HG02884 (cell line): Measurements from ENCODE around the gene ZC3H8.

Source experiments
- ATAC-seq: cut with Tn5 transposase; IDR thresholded peaks from one replicate; pipeline ENCODE4 v1.9.1; 2021; ENCODE audit warnings: mild to moderate bottlenecking, moderate library complexity; ENCODE audit not compliant: unreplicated experiment

ZC3H8 gene

GRCh38 chr2:112197868-112198267 is 57.0 kb downstream of the ZC3H8 start:
- no peak for ATAC-seq

GRCh38 chr2:112195950-112196349 is 58.9 kb downstream of the ZC3H8 start:
- no peak for ATAC-seq

GRCh38 chr2:112195167-112195766 is 59.6 kb downstream of the ZC3H8 start:
- no peak for ATAC-seq

- ATAC-seq = no peak
These were observed 60.4 kb downstream of the ZC3H8 start for GRCh38 chr2:112194482-112194881.

GRCh38 chr2:112194028-112194427 is 60.8 kb downstream of the ZC3H8 start:
- no peak for ATAC-seq

- no peak for ATAC-seq
These were observed 65.8 kb downstream of the ZC3H8 start for GRCh38 chr2:112189001-112189556.

GRCh38 chr2:112187805-112188596 is 66.8 kb downstream of the ZC3H8 start:
- ATAC-seq = no peak

DNA sequence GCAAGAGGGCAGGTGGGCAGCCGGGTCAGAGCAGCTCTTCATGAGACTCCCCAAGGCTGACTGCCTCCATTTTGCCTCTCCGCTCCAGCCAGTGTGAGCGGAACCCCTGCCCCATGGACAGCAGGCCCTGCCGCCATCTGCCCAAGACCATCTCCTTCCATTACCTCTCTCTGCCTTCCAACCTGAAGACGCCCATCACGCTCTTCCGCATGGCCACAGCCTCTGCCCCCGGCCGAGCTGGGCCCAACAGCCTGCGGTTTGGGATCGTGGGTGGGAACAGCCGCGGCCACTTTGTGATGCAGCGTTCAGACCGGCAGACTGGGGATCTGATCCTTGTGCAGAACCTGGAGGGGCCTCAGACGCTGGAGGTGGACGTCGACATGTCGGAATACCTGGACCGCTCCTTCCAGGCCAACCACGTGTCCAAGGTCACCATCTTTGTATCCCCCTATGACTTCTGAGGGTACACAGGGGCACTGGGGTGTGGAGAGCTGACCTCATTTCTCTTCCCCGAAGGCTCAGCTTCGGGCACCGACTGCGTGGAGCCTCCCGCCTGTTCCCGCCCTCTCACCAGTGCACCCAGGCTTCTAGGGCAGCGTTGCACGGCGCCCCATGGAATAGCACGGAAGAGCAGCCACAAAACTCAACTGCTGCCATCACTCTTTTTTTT is 67.7 kb downstream of the ZC3H8 start:
- no peak for ATAC-seq

DNA sequence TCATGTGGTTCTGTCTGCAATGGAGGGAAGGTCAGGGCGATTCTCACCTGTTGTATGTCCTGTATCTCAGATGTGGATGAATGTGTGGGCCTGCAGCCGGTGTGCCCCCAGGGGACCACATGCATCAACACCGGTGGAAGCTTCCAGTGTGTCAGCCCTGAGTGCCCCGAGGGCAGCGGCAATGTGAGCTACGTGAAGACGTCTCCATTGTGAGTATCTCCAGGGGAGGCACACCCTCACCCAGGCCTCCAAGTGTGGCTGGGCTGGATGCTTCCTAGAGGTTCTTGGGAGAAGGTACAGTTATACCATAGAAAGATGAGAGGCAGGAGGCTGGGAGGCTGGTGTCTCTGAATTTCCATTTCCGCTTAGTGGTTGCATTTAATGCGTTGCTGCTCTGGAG is 69.7 kb downstream of the ZC3H8 start:
- no peak for ATAC-seq

DNA sequence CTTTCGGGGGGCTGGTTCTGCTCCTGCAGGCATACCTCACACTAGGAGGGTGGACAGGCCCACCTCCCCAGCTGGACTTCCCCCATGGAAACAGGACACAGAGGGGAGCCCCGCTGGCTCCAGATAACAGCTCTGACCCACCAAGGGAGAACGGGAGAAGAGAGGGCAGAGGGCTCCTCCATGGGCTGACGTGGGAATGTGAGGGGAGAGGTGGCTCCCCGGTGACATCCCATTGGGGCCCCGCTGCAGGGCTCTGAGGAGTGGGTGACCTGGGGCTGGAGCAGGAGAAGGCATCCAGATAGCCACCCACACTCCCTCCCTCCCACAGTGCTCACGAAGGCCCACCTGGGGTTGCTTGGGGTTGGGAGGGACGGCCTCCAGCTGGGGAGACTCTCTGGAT is 70.7 kb downstream of the ZC3H8 start:
- ATAC-seq = no peak

GRCh38 chr2:112183327-112184025 is 71.4 kb downstream of the ZC3H8 start:
- ATAC-seq = no peak

DNA sequence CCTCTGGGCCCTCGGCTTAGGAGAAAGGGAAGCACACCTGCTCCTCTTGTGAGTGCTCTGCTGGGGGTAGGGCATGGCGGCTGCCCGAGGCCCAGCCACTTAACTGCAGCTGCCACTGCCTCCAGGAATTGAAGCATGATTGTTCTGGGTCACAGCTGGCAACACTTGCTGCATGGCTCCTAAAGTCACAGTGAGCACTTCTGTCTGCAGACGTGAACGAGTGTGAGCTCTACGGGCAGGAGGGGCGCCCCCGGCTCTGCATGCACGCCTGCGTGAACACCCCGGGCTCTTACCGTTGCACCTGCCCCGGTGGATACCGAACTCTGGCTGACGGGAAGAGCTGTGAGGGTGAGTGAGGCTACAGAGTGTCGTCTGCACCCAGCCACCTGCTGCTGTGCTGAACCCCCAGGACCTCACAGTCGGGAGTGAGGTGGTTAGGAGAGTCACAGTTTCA is 72.2 kb downstream of the ZC3H8 start:
- no peak for ATAC-seq

- ATAC-seq = no peak
These were observed 73.1 kb downstream of the ZC3H8 start for GRCh38 chr2:112181571-112182290.

GRCh38 chr2:112175958-112176573 is 78.8 kb downstream of the ZC3H8 start:
- no peak for ATAC-seq

DNA sequence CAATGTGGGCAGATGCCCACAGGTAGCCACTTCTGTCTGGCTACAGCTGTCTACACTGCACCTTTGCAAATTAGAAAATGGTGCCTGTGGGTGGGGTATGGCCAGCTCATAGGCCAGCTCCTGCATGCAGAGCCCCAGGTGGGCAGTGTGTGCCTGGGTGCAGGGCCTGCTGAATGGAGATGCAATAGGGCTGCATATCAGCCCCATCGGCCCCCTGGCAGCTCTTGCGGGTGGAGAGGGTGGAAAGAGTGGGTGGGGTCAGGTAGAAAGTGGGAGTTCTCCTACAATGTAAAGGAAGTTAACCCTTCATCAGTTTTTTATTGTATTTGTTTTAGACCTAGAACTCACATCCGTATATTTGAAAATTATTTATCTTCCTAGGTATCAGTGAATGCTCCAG is 79.5 kb downstream of the ZC3H8 start:
- no peak for ATAC-seq

- no peak for ATAC-seq
These were observed 80.5 kb downstream of the ZC3H8 start for GRCh38 chr2:112174383-112174782.

DNA sequence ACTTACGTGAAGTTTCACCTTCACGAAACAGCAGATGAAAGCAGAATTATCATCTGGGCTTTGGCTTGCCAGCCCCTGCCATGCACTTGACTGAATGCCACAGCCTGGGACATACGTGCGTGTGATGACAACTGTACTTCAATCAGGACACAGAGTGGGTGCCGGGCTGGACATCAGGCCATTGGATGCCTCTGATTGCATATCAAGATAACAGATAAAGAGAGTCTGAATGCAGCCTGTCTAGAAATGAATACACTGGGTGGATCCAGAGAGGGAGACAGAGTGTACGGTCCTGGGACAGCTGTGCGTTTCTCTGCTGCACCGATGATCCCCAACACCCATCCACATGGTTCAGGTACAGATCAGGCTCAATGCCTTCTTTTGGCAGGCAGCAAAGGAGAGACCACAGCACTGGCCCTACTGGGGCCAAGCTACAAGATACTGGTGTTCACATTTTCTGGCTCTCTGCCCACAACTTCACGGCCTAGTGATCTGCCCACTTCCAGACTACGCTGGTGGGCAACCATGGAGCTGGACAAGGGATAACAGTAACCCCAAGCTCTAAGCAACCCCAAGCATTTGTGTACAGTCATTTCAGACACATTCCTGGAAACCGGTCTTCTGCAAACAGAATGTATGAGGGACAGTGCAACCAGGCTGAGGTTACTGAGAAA is 81.1 kb downstream of the ZC3H8 start:
- ATAC-seq = no peak

DNA sequence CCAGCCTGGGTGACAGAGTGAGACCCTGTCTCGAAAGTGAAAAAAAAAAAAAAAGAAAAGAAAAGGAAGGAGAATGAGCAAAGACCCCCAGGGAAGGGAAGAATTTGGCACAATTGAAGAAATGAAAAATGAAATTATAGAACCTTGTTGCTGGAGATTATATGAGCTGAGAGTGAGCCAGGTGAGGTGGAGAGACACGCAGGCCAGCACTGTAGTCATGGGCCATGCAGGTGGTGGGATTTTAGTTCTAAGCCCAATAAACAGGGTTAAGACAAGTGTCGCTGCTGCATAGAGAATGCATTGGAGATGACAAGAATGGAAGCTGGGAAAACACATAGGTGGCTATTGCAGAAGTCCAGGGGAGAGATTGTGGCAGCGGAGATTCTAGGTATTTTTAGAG is 84.3 kb downstream of the ZC3H8 start:
- no peak for ATAC-seq

GRCh38 chr2:112168422-112169124 is 86.3 kb downstream of the ZC3H8 start:
- ATAC-seq = no peak
